KOPT-K1 (cell line): ENCODE measurements around the gene YY2.
A peak's percentile ranks its signal among the peaks of the same experiment; 100 is the strongest.
"Not testable (repeated sequence)": the region's sequence is repeated elsewhere in the genome, so short reads cannot be mapped to it uniquely, and the experiment has no call there.

Source experiments
- H3K27ac ChIP-seq: fragments of 200-600 bp; sonication (generic); 2 replicates; pipeline ENCODE4 v1.5.1; 2016; ENCODE audit warnings: antibody characterized with exemption, mild to moderate bottlenecking, low read depth, low read length; ENCODE audit not compliant: poor library complexity, severe bottlenecking
- H3K36me3 ChIP-seq: fragments of 200-600 bp; sonication (generic); 2 replicates; pipeline ENCODE4 v1.5.1; 2017; ENCODE audit warnings: antibody characterized with exemption, mild to moderate bottlenecking, low read length, moderate library complexity; ENCODE audit not compliant: insufficient read depth
- H3K9me3 ChIP-seq: fragments of 200-600 bp; sonication (generic); 2 replicates; pipeline ENCODE4 v1.5.1; 2017; ENCODE audit warnings: antibody characterized with exemption, low read length, mild to moderate bottlenecking; ENCODE audit not compliant: insufficient read depth, poor library complexity, severe bottlenecking

YY2 gene

GRCh38 chrX:21855937-21856415, at the start of gene YY2:
TSS of gene YY2 (plus strand) at chrX:21855987. CDS start at chrX:21856485, 498 bp downstream.
- peaks cover 32% of the 10 kb centered on the region for H3K36me3 ChIP-seq
- no peak within 1 kb of the TSS for H3K27ac ChIP-seq
- no peaks in the 10 kb centered on the region for H3K9me3 ChIP-seq

- Histone ChIP-seq H3K27ac (no peak overlapping the region), H3K36me3 (no peaks in the 10 kb centered on the region), H3K9me3 (no peaks in the 10 kb centered on the region)
Observed at GRCh38 chrX:21806691-21807090, 49.1 kb upstream of the YY2 start.

- Histone ChIP-seq H3K36me3 (no peaks in the 10 kb centered on the region), H3K9me3 (no peaks in the 10 kb centered on the region), H3K27ac (no peak overlapping the region)
Observed at GRCh38 chrX:21811832-21812231, 44.0 kb upstream of the YY2 start.

- H3K9me3 ChIP-seq: no peaks in the 10 kb centered on the region
- H3K36me3 ChIP-seq: no peaks in the 10 kb centered on the region
- no peak overlapping the region for H3K27ac ChIP-seq
Observed at GRCh38 chrX:21812628-21813027, 43.2 kb upstream of the YY2 start.

GRCh38 chrX:21813612-21814368, 42.0 kb upstream of the YY2 start:
- Histone ChIP-seq H3K36me3 (no peaks in the 10 kb centered on the region), H3K9me3 (no peaks in the 10 kb centered on the region), H3K27ac (no peak overlapping the region)

GRCh38 chrX:21816136-21816535, 39.7 kb upstream of the YY2 start:
- Histone ChIP-seq H3K27ac (no peak overlapping the region), H3K9me3 (no peaks in the 10 kb centered on the region), H3K36me3 (no peaks in the 10 kb centered on the region)

- H3K9me3 ChIP-seq, H3K36me3 ChIP-seq, H3K27ac ChIP-seq: not testable (repeated sequence)
Observed at GRCh38 chrX:21820170-21820569, 35.6 kb upstream of the YY2 start.

GRCh38 chrX:21821875-21822274, 33.9 kb upstream of the YY2 start:
- H3K36me3 ChIP-seq: no peaks in the 10 kb centered on the region
- no peak overlapping the region for H3K27ac ChIP-seq
- no peaks in the 10 kb centered on the region for H3K9me3 ChIP-seq

- Histone ChIP-seq H3K36me3 (no peaks in the 10 kb centered on the region), H3K27ac (no peak overlapping the region), H3K9me3 (no peaks in the 10 kb centered on the region)
Observed at GRCh38 chrX:21831496-21831895, 24.3 kb upstream of the YY2 start.

GRCh38 chrX:21837056-21837455, 18.7 kb upstream of the YY2 start:
- no peak overlapping the region for H3K27ac ChIP-seq
- no peaks in the 10 kb centered on the region for H3K9me3 ChIP-seq
- H3K36me3 ChIP-seq: no peaks in the 10 kb centered on the region

- peak overlapping the region; percentile 84 for H3K27ac ChIP-seq
- no peaks in the 10 kb centered on the region; the same call in 1 of the 2 replicates for H3K36me3 ChIP-seq
- H3K9me3 ChIP-seq: no peaks in the 10 kb centered on the region
Observed at GRCh38 chrX:21838937-21839333, 16.9 kb upstream of the YY2 start.

- Histone ChIP-seq H3K36me3 (no peaks in the 10 kb centered on the region; the same call in 1 of the 2 replicates), H3K9me3 (no peaks in the 10 kb centered on the region), H3K27ac (peak within 1 kb of the TSS; percentile 84)
Observed at GRCh38 chrX:21839334-21840192, 16.2 kb upstream of the YY2 start, which contains the start of gene MBTPS2. TSS of gene MBTPS2 (plus strand) at chrX:21839617. CDS start at chrX:21839735, 118 bp downstream.

GRCh38 chrX:21840193-21840545, 15.6 kb upstream of the YY2 start:
- Histone ChIP-seq H3K9me3 (no peaks in the 10 kb centered on the region), H3K27ac (peak overlapping the region; percentile 84), H3K36me3 (no peaks in the 10 kb centered on the region; the same call in 1 of the 2 replicates)

GRCh38 chrX:21843179-21843578, 12.6 kb upstream of the YY2 start:
- Histone ChIP-seq H3K9me3 (no peaks in the 10 kb centered on the region), H3K27ac (no peak overlapping the region), H3K36me3 (peaks cover 13% of the 10 kb centered on the region)

- peaks cover 13% of the 10 kb centered on the region for H3K36me3 ChIP-seq
- no peak overlapping the region for H3K27ac ChIP-seq
- no peaks in the 10 kb centered on the region for H3K9me3 ChIP-seq
Observed at GRCh38 chrX:21845096-21845495, 10.7 kb upstream of the YY2 start.
